Measurements from ENCODE around the gene GSTP1.

- TF ChIP-seq CTCF (IDR thresholded peaks at IDR 0.05; ENCODE audit: insufficient read depth, low read length, poor library complexity, severe bottlenecking) (no peak), EZH2phosphoT487 (conservative IDR thresholded peaks at IDR 0.05; ENCODE audit: low read length) (no peak)
These were observed 38.3 kb upstream of the GSTP1 start for GRCh38 chr11:67545280-67545679.

Measured in SU-DHL-6 (cell line).